HEK293 (cell line): ENCODE data around the gene NDE1.
A peak's percentile ranks its signal among the peaks of the same experiment; 100 is the strongest.

Source experiments
- CTCF ChIA-PET: fragments of 350-600 bp; formaldehyde crosslinking; extraction: SDS; loops from one replicate; lab custom pipeline; 2021; ENCODE audit warnings: antibody characterized with exemption; lab: Yijun Ruan, JAX
- POLR2A ChIA-PET: fragments of 300-600 bp; formaldehyde crosslinking; extraction: SDS; loops from one replicate; lab custom pipeline; 2020; ENCODE audit warnings: antibody characterized with exemption, inconsistent platforms; lab: Yijun Ruan, JAX
- H3K27ac ChIP-seq: fragments of 200-500 bp; sonication (Bioruptor generic); 2 replicates; pipeline ENCODE4 v1.5.1; 2014; ENCODE audit warnings: low read depth, low read length, control low read depth, inconsistent platforms; ENCODE audit errors: extremely low read depth
- H3K36me3 ChIP-seq, 2 experiments: fragments of 200-500 bp in 1 of 2; sonication (Bioruptor generic) in 1 of 2; 1 replicate in 1 of 2; 2 replicates in 1 of 2; pipeline ENCODE4 v1.5.1; 2014 to 2017; ENCODE audit warnings: inconsistent platforms in 2 of 2, low read length in 2 of 2; ENCODE audit not compliant: control insufficient read depth in 2 of 2, insufficient read depth in 1 of 2
- H3K4me1 ChIP-seq: fragments of 200-500 bp; sonication (Bioruptor generic); 2 replicates; pipeline ENCODE4 v1.5.1; 2014; ENCODE audit warnings: mild to moderate bottlenecking, low read length, inconsistent platforms; ENCODE audit not compliant: control insufficient read depth, insufficient read depth
- H3K4me3 ChIP-seq: 2 replicates; pipeline ENCODE4 v1.5.1; 2011; ENCODE audit warnings: low read depth, mild to moderate bottlenecking, control low read depth, low read length, moderate library complexity
- H3K9me3 ChIP-seq: fragments of 200-500 bp; sonication (Bioruptor generic); 2 replicates; pipeline ENCODE4 v1.5.1; 2014; ENCODE audit warnings: low read depth, low read length, inconsistent platforms; ENCODE audit not compliant: control insufficient read depth, insufficient read depth
- ATF2 ChIP-seq: fragments of 450-650 bp; formaldehyde crosslinking; IDR thresholded peaks from 2 replicates; pipeline ENCODE4 v1.5.1; 2016; ENCODE audit warnings: missing biosample characterization, missing genetic modification characterization, low read depth
- BCL11A ChIP-seq: fragments of 450-650 bp; formaldehyde crosslinking; IDR thresholded peaks from 2 replicates; pipeline ENCODE4 v1.5.1; 2016; ENCODE audit warnings: low read depth, missing biosample characterization, missing genetic modification characterization
- GLI4 ChIP-seq: fragments of 450-650 bp; formaldehyde crosslinking; IDR thresholded peaks from 2 replicates; pipeline ENCODE4 v1.5.1; 2016; ENCODE audit warnings: missing biosample characterization, missing genetic modification characterization
- MYNN ChIP-seq: fragments of 450-650 bp; formaldehyde crosslinking; IDR thresholded peaks from 2 replicates; pipeline ENCODE4 v1.5.1; 2016; ENCODE audit warnings: missing biosample characterization, missing genetic modification characterization, borderline replicate concordance
- MZF1 ChIP-seq: fragments of 450-650 bp; formaldehyde crosslinking; IDR thresholded peaks from 2 replicates; pipeline ENCODE4 v1.5.1; 2017; ENCODE audit warnings: missing biosample characterization, missing genetic modification characterization, borderline replicate concordance
- OSR2 ChIP-seq: fragments of 450-650 bp; formaldehyde crosslinking; IDR thresholded peaks from 2 replicates; pipeline ENCODE4 v1.5.1; 2016; ENCODE audit warnings: missing biosample characterization, missing genetic modification characterization
- SP2 ChIP-seq: fragments of 450-650 bp; formaldehyde crosslinking; IDR thresholded peaks from 2 replicates; pipeline ENCODE4 v1.5.1; 2016; ENCODE audit warnings: missing biosample characterization, missing genetic modification characterization
- ZBTB6 ChIP-seq: fragments of 450-650 bp; formaldehyde crosslinking; IDR thresholded peaks from 2 replicates; pipeline ENCODE4 v1.5.1; 2017; ENCODE audit warnings: missing biosample characterization, missing genetic modification characterization
- ZBTB7A ChIP-seq: fragments of 450-650 bp; formaldehyde crosslinking; IDR thresholded peaks from 2 replicates; pipeline ENCODE4 v1.5.1; 2016; ENCODE audit warnings: low read depth, missing biosample characterization, missing genetic modification characterization
- ZFP37 ChIP-seq: fragments of 450-650 bp; formaldehyde crosslinking; IDR thresholded peaks from 2 replicates; pipeline ENCODE4 v1.5.1; 2016; ENCODE audit warnings: missing biosample characterization, missing genetic modification characterization
- ZNF155 ChIP-seq: fragments of 450-650 bp; formaldehyde crosslinking; IDR thresholded peaks from 2 replicates; pipeline ENCODE4 v1.5.1; 2016; ENCODE audit warnings: missing biosample characterization, missing genetic modification characterization
- ZNF202 ChIP-seq: fragments of 450-650 bp; formaldehyde crosslinking; IDR thresholded peaks from 2 replicates; pipeline ENCODE4 v1.5.1; 2016; ENCODE audit warnings: missing biosample characterization, missing genetic modification characterization, borderline replicate concordance
- ZNF23 ChIP-seq: fragments of 450-650 bp; formaldehyde crosslinking; IDR thresholded peaks from 2 replicates; pipeline ENCODE4 v1.5.1; 2016; ENCODE audit warnings: missing biosample characterization, missing genetic modification characterization, borderline replicate concordance
- ZNF302 ChIP-seq: fragments of 450-650 bp; formaldehyde crosslinking; IDR thresholded peaks from 2 replicates; pipeline ENCODE4 v1.5.1; 2016; ENCODE audit warnings: missing biosample characterization, missing genetic modification characterization, low read depth
- ZNF362 ChIP-seq: fragments of 450-650 bp; formaldehyde crosslinking; IDR thresholded peaks from 2 replicates; pipeline ENCODE4 v1.5.1; 2016; ENCODE audit warnings: missing biosample characterization, missing genetic modification characterization
- ZNF394 ChIP-seq: fragments of 450-650 bp; formaldehyde crosslinking; IDR thresholded peaks from 2 replicates; pipeline ENCODE4 v1.5.1; 2016; ENCODE audit warnings: missing biosample characterization, missing genetic modification characterization, mild to moderate bottlenecking, moderate library complexity, borderline replicate concordance
- ZNF521 ChIP-seq: fragments of 450-650 bp; formaldehyde crosslinking; IDR thresholded peaks from 2 replicates; pipeline ENCODE4 v1.5.1; 2017; ENCODE audit warnings: missing biosample characterization, mild to moderate bottlenecking, missing genetic modification characterization
- ZNF544 ChIP-seq: fragments of 450-650 bp; formaldehyde crosslinking; IDR thresholded peaks from 2 replicates; pipeline ENCODE4 v1.5.0; 2017; ENCODE audit warnings: missing biosample characterization, missing genetic modification characterization
- ZNF626 ChIP-seq: fragments of 450-650 bp; sonication (Bioruptor Pico); formaldehyde crosslinking; IDR thresholded peaks from 2 replicates; pipeline ENCODE4 v1.5.1; 2018; ENCODE audit warnings: missing biosample characterization, missing genetic modification characterization, inconsistent platforms
- ZNF704 ChIP-seq: fragments of 450-650 bp; formaldehyde crosslinking; IDR thresholded peaks from 2 replicates; pipeline ENCODE4 v1.5.1; 2016; ENCODE audit warnings: missing biosample characterization, missing genetic modification characterization
- TF ChIP-seq, protein P1 (sequence below): fragments of 450-650 bp; formaldehyde crosslinking; IDR thresholded peaks from 2 replicates; pipeline ENCODE4 v1.5.1; 2016; ENCODE audit warnings: missing biosample characterization, missing genetic modification characterization
- TF ChIP-seq, protein P2 (sequence below): fragments of 450-650 bp; formaldehyde crosslinking; IDR thresholded peaks from 2 replicates; pipeline ENCODE4 v1.5.1; 2016; ENCODE audit warnings: missing biosample characterization, missing genetic modification characterization

The NDE1 gene

GRCh38 chr16:15611610-15612009 lies 38.4 kb upstream of the NDE1 start (continued):
- TF ChIP-seq ZNF362 (no peak), ZNF302 (tag by site-specific recombination) (no peak)
- TF ChIP-seq, protein P1, sequence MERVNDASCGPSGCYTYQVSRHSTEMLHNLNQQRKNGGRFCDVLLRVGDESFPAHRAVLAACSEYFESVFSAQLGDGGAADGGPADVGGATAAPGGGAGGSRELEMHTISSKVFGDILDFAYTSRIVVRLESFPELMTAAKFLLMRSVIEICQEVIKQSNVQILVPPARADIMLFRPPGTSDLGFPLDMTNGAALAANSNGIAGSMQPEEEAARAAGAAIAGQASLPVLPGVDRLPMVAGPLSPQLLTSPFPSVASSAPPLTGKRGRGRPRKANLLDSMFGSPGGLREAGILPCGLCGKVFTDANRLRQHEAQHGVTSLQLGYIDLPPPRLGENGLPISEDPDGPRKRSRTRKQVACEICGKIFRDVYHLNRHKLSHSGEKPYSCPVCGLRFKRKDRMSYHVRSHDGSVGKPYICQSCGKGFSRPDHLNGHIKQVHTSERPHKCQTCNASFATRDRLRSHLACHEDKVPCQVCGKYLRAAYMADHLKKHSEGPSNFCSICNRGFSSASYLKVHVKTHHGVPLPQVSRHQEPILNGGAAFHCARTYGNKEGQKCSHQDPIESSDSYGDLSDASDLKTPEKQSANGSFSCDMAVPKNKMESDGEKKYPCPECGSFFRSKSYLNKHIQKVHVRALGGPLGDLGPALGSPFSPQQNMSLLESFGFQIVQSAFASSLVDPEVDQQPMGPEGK (tag by site-specific recombination), result no peak
- TF ChIP-seq, all 188 proteins: peak for 0

DNA sequence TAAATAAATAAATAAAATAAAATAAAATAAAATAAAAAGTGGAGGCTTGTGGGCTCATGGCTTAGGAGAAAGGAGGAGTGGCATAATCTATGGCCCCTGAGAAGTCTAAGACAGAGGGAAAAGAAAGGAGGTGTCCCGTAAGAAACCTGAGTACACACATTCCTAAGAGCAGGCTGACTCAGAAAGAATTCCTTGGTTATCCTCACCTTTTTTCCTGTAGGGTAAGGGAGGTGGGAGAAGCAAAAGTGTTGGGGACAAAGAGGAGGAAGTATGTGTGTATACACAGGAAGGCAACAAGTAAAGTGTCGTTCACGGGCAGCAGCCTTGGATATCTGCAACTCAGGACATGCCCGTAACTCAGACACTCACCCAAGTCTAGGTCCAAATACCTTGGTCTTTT lies 36.4 kb upstream of the NDE1 start:
- CTCF ChIA-PET, result interaction anchor here (0.7 kb wide), 1 partner anchor 9 kb away, joined by 3 read pairs; no protein-coding TSS in a partner anchor
- H3K9me3 ChIP-seq, result no peaks in the 10 kb centered on the region
- TF ChIP-seq ZBTB7A, result no peak
- TF ChIP-seq ATF2 (tag by site-specific recombination), result no peak
- no peak for TF ChIP-seq ZBTB6 (tag by site-specific recombination)
- no peak for TF ChIP-seq ZFP37
- no peak for TF ChIP-seq ZNF155 (tag by site-specific recombination)
- no peak for TF ChIP-seq GLI4
- TF ChIP-seq ZNF202 (tag by site-specific recombination), result no peak
- no peak for TF ChIP-seq ZNF23 (tag by site-specific recombination)
- TF ChIP-seq ZNF394 (tag by site-specific recombination), result peak; percentile 49; the same call in 1 of the 2 replicates
- TF ChIP-seq, all 188 proteins: peak for 1
- Histone ChIP-seq H3K36me3 (peaks cover 20 to 81% of the 10 kb centered on the region in 2 experiments), H3K27ac (no peak overlapping the region), H3K4me1 (no peaks in the 10 kb centered on the region), H3K4me3 (no peak overlapping the region)
- POLR2A ChIA-PET, result no interaction called here

DNA sequence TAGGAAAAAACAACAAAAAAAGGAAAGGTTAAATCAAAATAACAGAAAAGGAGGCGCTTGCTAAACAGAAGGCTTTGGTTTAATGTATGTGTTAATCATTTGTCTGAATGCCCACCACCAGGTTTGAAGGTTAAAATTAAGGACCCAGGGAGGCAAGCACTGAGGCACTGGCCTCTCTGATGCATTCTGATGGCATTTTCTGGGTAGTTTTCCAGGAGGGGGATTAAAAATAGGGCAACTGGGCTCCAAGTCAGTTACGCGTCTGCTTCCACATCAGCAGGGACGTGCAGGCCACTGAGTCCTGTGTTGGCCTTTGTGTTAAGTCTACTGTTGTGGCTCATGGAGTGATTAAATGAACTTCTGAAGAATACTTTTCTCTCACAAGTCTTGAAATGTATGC lies 34.0 kb upstream of the NDE1 start:
- no peak for TF ChIP-seq MZF1 (tag by site-specific recombination)
- no peak for TF ChIP-seq OSR2
- no peak for TF ChIP-seq ZNF704 (tag by site-specific recombination)
- TF ChIP-seq, protein P2, sequence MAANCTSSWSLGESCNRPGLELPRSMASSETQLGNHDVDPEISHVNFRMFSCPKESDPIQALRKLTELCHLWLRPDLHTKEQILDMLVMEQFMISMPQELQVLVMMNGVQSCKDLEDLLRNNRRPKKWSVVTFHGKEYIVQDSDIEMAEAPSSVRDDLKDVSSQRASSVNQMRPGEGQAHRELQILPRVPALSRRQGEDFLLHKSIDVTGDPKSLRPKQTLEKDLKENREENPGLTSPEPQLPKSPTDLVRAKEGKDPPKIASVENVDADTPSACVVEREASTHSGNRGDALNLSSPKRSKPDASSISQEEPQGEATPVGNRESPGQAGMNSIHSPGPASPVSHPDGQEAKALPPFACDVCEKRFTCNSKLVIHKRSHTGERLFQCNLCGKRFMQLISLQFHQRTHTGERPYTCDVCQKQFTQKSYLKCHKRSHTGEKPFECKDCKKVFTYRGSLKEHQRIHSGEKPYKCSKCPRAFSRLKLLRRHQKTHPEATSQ (tag by site-specific recombination), result no peak
- TF ChIP-seq ZNF626 (tag by site-specific recombination), result no peak
- no peak for TF ChIP-seq ZNF521 (tag by site-specific recombination)
- TF ChIP-seq ZNF544, result no peak
- no peak for TF ChIP-seq BCL11A (tag by site-specific recombination)
- no peak for TF ChIP-seq SP2 (tag by site-specific recombination)
- no peak for TF ChIP-seq MYNN
- Histone ChIP-seq H3K27ac (no peak overlapping the region), H3K36me3 (peaks cover 24 to 83% of the 10 kb centered on the region in 2 experiments), H3K9me3 (no peaks in the 10 kb centered on the region), H3K4me3 (no peak overlapping the region), H3K4me1 (no peaks in the 10 kb centered on the region)
- ChIA-PET POLR2A (no interaction called here), CTCF (no interaction called here)
